GM18861 (cell line): Measurements from ENCODE around the gene DMRTC1B.
"Not testable (repeated sequence)": the region's sequence is repeated elsewhere in the genome, so short reads cannot be mapped to it uniquely, and the experiment has no call there.

Experiments
- ATAC-seq: cut with Tn5 transposase; IDR thresholded peaks from one replicate; pipeline ENCODE4 v1.9.1; 2021; ENCODE audit not compliant: unreplicated experiment

The DMRTC1B gene

GRCh38 chrX:72776653-72777466 is at the start of gene DMRTC1B:
DMRTC1B (plus strand) TSS chrX:72776890; CDS start chrX:72845136, 68,246 bp downstream.
- ATAC-seq, result peak; percentile 86

DNA sequence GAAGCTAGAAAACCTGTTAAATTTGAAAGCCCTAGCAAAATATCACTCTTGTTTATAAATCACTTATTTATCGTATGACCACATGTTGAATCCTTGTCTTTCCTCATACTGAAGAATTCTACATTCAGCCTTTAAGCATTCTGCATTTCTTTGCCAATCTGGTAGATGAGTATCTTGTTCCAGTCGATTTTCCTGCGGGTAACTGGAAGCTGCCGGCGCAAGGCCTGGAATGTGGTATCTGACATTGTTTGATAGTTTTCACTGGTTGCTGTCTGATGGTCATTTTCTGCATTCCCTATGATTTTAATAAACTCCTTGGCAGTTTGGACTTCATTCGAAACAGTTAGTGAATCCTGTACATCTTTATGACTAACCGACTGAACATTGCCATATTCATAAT is 48.8 kb upstream of the DMRTC1B start:
- no peak for ATAC-seq

GRCh38 chrX:72733636-72734035 is 43.1 kb upstream of the DMRTC1B start:
- ATAC-seq, result not testable (repeated sequence)

GRCh38 chrX:72735561-72735960 is 41.1 kb upstream of the DMRTC1B start:
- no peak for ATAC-seq

- ATAC-seq, result not testable (repeated sequence)
These were observed 31.1 kb upstream of the DMRTC1B start for GRCh38 chrX:72745546-72745945.

DNA sequence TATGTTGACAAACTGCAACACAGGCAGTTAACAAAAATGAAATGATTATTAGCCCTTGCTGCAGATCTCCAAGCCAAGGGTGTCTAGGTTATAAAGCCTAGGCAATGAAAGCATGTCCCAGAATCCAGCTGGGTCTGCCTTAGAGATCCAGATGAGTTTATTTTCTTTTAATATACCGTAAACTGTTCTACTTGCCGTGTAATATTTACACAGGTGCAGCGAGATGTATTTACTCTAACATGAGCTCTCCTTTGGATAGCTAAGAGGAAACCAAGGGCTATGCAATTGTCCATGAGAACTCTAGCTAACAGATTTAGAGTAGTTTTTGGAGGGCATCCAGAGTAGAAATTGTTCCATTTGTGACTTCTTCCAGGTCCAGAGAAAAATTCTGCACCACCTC is 28.1 kb upstream of the DMRTC1B start:
- ATAC-seq, result not testable (repeated sequence)

DNA sequence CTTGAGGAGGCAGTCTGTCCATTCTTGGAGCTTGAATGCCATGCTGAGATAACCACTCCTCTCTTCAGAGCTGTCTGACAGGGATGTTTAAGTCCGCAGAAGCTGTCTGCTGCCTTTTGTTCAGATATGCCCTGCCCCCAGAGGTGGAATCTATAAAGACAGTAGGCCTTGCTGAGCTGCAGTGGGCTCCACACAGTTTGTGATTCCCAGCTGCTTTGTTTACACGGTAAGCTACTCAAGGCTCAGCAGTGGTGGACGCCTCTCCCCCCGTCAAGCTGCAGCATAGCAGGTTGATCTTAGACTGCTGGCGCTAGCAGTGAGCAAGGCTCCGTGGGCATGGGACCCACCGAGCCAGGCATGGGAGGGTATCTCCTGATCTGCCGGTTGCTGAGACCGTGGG is 16.2 kb upstream of the DMRTC1B start:
- ATAC-seq, result not testable (repeated sequence)

- peak; percentile 73 for ATAC-seq
These were observed 739 bp downstream of the DMRTC1B start for GRCh38 chrX:72777467-72777790.

DNA sequence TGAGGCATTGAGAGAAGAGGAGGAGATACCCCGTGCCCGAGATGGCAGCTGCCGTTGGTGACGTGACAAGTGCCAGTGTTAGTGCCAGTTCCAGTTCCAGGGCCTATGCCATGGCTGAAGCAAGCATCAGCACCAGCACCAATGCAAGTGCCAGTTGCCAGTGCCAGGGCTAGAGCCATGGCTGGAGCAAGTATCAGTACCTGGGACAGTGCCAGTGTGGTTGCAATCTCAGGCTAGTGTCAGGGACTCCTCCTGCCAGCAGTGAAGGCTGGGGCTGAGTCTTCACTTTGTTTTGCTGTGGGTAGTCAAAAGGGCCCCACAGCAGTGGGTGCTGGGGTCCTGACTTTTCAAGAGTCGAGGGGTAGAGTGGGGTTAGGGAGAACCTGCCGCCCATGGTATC is 1.5 kb downstream of the DMRTC1B start:
- not testable (repeated sequence) for ATAC-seq

- not testable (repeated sequence) for ATAC-seq
These were observed 5.9 kb downstream of the DMRTC1B start, which contains the start of gene FAM236B for GRCh38 chrX:72782560-72782959. FAM236B (minus strand) TSS chrX:72782660; CDS start chrX:72782560, 100 bp downstream.

DNA sequence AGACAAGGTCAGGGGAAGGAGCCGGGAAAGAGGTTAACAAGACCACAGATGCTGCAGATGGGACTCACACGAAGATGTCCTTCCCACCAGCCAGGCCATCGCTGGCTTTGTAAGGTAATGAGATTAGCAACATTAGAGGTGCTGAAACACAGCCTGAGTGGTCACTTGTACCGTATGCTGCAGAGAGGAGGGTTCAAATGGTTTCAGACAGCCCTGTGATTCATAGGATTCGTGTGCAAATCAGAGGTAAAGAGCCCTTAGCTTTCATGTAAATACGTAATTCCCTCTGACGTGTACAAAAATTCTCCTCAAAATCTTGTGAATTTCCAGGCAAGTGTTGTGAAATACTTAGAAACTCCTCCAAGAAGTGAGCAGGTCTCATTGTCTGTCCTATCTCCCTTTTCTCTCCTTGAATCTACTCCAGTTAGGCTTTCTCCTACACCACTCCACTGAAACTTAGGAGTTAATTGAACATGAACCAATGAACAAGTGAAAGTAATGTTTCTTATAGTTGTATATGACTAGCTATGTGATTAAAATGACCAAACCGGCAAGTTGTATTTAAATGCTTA is 6.8 kb downstream of the DMRTC1B start:
- ATAC-seq, result not testable (repeated sequence)

- ATAC-seq, result not testable (repeated sequence)
These were observed 7.3 kb downstream of the DMRTC1B start for GRCh38 chrX:72783964-72784363.

DNA sequence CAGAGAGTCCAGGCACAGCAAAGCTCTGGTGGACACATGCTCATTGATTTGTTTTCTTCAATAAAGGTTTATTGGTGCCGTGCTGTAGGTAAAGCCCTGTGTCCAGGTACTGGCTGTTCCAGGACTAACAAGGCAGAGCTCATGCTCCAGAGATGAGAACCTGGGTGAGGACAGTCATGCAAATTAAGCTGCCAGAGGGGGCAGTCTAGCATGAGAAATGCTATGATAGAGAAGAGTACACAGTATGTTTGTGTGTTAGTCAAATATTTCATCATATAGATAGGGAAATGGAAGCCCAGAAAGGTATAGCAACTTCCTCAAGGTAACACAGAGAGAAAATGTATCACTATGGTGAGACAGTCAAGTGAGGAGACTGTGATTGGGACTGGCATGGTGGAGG is 11.5 kb downstream of the DMRTC1B start:
- not testable (repeated sequence) for ATAC-seq

DNA sequence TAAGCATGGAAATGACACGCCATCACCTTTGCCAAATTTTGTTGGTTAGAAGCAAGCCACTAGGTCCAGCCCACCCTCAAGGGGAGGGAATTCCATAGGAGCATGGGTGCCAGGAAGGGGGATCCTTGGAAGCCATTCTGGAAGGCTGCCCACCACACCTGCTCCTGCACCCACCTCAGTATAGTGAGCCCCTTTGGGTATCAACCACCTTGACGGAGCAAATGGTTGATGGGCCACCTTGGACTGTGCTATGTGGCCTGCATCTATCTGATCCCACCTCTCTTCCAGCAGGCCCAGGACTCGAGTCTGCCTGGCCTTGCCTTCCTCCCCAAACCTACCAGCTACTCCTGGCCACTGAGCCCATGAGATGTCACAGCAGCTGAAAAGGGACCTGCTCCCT is 13.7 kb downstream of the DMRTC1B start:
- not testable (repeated sequence) for ATAC-seq

GRCh38 chrX:72808110-72808509 is 31.4 kb downstream of the DMRTC1B start, which contains the start of gene FAM236D:
FAM236D (minus strand) TSS chrX:72808210; CDS start chrX:72808110, 100 bp downstream.
- ATAC-seq, result not testable (repeated sequence)

DNA sequence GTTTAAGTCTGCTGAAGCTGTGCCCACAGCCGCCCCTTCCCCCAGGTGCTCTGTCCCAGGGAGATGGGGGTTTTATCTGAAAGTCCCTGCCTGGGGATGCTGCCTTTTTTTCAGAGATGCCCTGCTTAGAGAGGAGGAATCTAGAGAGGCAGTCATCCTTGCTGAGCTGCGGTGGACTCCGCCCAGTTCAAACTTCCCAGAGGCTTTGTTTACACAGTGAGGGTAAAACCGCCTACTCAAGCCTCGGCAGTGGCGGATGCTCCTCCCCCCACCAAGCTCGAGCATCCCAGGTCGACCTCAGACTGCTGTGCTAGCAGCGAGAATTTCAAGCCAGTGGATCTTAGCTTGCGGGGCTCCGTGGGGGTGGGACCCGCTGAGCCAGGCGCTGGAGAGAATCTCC is 54.0 kb downstream of the DMRTC1B start:
- ATAC-seq, result not testable (repeated sequence)

GRCh38 chrX:72837532-72837931 is 60.8 kb downstream of the DMRTC1B start:
- ATAC-seq, result not testable (repeated sequence)

DNA sequence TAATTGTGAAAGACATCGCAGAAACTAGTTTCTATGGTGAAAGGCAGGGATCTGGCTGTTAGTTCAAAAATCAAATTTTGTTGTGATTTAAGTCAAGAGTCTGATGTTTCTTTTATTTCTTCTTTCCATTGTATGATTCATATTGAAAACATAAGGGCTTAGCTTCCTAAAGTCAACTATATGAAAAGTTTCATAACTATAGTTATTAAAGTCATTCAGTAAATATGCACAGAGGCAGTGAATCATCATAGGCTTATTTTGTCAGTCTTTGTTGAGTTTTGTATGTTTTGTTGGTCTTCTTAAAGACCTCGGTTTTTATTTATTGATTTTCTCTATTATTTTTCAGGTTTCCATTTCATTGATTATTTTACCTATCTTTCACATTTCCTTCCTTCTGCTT is 106.2 kb downstream of the DMRTC1B start:
- ATAC-seq, result not testable (repeated sequence)

DNA sequence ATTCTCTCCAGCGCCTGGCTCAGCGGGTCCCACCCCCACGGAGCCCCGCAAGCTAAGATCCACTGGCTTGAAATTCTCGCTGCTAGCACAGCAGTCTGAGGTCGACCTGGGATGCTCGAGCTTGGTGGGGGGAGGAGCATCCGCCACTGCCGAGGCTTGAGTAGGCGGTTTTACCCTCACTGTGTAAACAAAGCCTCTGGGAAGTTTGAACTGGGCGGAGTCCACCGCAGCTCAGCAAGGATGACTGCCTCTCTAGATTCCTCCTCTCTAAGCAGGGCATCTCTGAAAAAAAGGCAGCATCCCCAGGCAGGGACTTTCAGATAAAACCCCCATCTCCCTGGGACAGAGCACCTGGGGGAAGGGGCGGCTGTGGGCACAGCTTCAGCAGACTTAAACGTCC is 113.0 kb downstream of the DMRTC1B start:
- not testable (repeated sequence) for ATAC-seq
